Activated naive CD4-positive, alpha-beta T cell (primary cell): ENCODE results near the gene CDH5.

Source experiments
- DNase-seq, 4 experiments: peaks; one replicate each; lab custom pipeline; 2025; lab: John Stamatoyannopoulos, UW

The CDH5 gene

GRCh38 chr16:66390346-66391108 lies 24.0 kb downstream of the CDH5 start:
- DNase-seq: no peak

GRCh38 chr16:66391726-66392670 lies 25.5 kb downstream of the CDH5 start:
- DNase-seq: no peak

GRCh38 chr16:66395806-66396555 lies 29.5 kb downstream of the CDH5 start:
- no peak for DNase-seq

- no peak for DNase-seq
Measured at GRCh38 chr16:66397736-66398433, 31.4 kb downstream of the CDH5 start.

DNA sequence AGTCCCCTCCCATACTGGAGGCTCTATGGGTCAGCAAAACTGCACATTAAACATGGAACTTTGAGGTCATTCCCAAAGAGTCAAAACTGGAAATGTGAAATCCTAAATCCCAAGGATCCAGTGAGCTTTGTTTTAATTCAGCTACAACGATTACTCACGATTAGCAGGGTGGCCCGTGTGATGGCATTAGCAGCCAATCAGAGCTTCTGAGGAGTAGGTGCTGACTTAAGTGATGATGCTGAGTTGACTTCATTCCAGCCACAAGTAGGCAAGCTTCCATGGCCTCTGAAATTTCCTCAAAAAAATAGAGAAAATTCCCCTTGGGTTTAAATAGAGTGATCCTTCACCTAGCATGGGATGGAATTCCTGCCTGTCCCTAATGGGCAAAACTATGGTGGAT lies 32.5 kb downstream of the CDH5 start:
- DNase-seq: no peak

DNA sequence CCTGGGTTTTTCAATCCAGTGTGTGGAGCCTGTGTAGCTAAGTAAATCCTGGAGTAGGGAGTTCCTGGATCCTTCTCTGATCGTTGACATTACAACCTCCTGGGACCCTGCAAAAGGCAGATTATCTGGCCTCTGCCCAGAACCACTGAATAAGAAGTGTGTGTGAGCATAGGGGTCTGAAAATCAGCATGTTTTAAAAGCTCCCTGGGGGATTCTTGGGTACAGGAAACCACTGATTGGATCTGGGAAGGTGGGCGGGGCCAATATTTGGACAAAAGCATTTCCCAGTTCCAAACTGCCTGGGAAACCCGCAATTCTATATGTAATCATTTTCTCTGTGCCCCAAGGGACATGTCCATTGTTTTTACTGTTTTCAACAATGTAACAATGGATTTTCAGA lies 33.4 kb downstream of the CDH5 start:
- no peak for DNase-seq

- DNase-seq: no peak
Measured at GRCh38 chr16:66400503-66401380, 34.3 kb downstream of the CDH5 start.

DNA sequence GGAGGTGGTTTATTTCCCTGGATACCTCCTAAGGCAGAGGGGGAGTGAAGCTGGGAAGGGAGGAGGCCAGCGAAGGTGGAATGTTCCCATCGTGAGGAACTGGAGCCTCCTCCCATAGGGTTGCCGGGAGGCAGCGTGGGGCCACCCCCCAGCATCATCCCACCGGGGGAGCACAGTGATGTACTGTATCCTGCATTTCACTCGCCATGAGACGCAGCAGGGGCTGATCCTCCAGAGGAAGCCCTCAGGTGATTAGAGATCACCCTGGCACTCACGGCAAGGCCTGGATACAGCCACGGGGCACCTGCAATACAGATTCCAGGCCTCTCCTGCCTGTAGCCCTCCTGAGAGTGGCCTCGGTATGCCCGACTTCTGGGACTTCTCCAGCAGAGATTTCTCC lies 35.1 kb downstream of the CDH5 start:
- DNase-seq: no peak

DNA sequence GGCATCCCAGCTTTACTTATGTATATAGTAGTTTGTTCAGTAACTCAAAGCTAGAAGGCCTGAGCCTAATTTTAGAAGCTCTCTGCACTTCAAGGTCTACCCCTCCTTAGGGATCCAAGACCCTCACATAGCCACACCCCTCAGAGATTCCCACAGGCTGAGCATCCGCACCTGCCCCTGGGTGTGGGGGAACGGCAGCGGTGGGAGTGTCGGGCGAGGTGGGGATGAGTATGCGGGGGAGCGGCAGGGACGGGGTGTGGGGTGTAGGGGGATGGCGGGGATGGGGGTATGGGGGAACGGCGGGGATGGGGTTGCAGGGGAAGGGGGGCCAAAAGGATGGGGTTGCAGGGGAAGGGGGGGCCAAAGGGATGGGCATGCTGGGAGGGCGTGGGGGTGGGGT lies 35.7 kb downstream of the CDH5 start:
- no peak for DNase-seq

GRCh38 chr16:66402591-66403230 lies 36.2 kb downstream of the CDH5 start:
- DNase-seq: no peak

- DNase-seq: no peak
Measured at GRCh38 chr16:66403531-66404145, 37.1 kb downstream of the CDH5 start.

GRCh38 chr16:66405057-66405783 lies 38.7 kb downstream of the CDH5 start:
- no peak for DNase-seq

- DNase-seq: peak; percentile 61 to 93 (median 86)
Measured at GRCh38 chr16:66406534-66407221, 40.2 kb downstream of the CDH5 start.

GRCh38 chr16:66408163-66409048 lies 41.9 kb downstream of the CDH5 start:
- DNase-seq: no peak

GRCh38 chr16:66409156-66409555 lies 42.7 kb downstream of the CDH5 start:
- no peak for DNase-seq

- DNase-seq: no peak
Measured at GRCh38 chr16:66412182-66412581, 45.7 kb downstream of the CDH5 start.

DNA sequence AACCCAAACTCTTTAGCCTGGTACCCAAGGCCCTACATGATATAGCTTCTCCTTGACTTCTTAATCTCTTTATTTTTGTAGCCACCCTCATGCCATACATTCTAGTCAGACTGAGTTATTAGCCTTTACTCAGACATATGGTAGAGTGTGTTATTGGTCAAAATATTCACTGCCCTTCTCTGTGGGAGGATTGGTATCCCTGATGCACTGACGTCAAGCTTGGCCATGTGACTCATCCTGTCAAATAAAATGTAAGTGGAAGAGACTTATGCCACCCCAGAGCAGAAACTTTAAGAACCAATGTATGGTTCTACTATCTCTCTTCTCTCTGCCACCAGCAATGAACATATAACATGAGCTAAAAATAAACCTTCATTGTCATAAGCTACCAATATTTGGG lies 48.4 kb downstream of the CDH5 start:
- no peak for DNase-seq
